NCI-H345 (cell line): ENCODE data around the gene PSKH1.
A peak's percentile ranks its signal among the peaks of the same experiment; 100 is the strongest.

Experiments
- DNase-seq: peaks from one replicate; lab custom pipeline; 2025; lab: John Stamatoyannopoulos, UW

PSKH1 gene

GRCh38 chr16:67941469-67942199 is 48.6 kb downstream of the PSKH1 start:
- no peak for DNase-seq

GRCh38 chr16:67942200-67942509 is 49.1 kb downstream of the PSKH1 start:
- no peak for DNase-seq

- no peak for DNase-seq
These were observed 49.6 kb downstream of the PSKH1 start for GRCh38 chr16:67942510-67943255.

GRCh38 chr16:67943256-67943618 is 50.2 kb downstream of the PSKH1 start:
- no peak for DNase-seq

- no peak for DNase-seq
These were observed 50.8 kb downstream of the PSKH1 start, which contains the start of gene LCAT for GRCh38 chr16:67943619-67944504. TSS of gene LCAT (minus strand) at chr16:67944120. CDS start at chr16:67944101, 19 bp downstream.

GRCh38 chr16:67944690-67945391 is 51.8 kb downstream of the PSKH1 start:
- no peak for DNase-seq

- DNase-seq, result no peak
These were observed 52.4 kb downstream of the PSKH1 start for GRCh38 chr16:67945392-67945933.

GRCh38 chr16:67946128-67946569 is 53.1 kb downstream of the PSKH1 start:
- no peak for DNase-seq

GRCh38 chr16:67946966-67947558 is 54.0 kb downstream of the PSKH1 start:
- DNase-seq, result no peak

GRCh38 chr16:67948015-67948414 is 55.0 kb downstream of the PSKH1 start:
- DNase-seq, result no peak

- DNase-seq, result no peak
These were observed 56.6 kb downstream of the PSKH1 start for GRCh38 chr16:67949645-67950044.

GRCh38 chr16:67950335-67950843 is 57.3 kb downstream of the PSKH1 start:
- DNase-seq, result no peak

- no peak for DNase-seq
These were observed 58.4 kb downstream of the PSKH1 start for GRCh38 chr16:67951485-67951884.

GRCh38 chr16:67953641-67954375 is 60.8 kb downstream of the PSKH1 start:
- no peak for DNase-seq

GRCh38 chr16:67954421-67955196 is 61.6 kb downstream of the PSKH1 start:
- no peak for DNase-seq

GRCh38 chr16:67957622-67958021 is 64.6 kb downstream of the PSKH1 start:
- DNase-seq, result no peak

GRCh38 chr16:67959536-67960329 is 66.7 kb downstream of the PSKH1 start:
- DNase-seq, result no peak

GRCh38 chr16:67961551-67961957 is 68.5 kb downstream of the PSKH1 start:
- peak; percentile 94 for DNase-seq

GRCh38 chr16:67962135-67962534 is 69.1 kb downstream of the PSKH1 start:
- no peak for DNase-seq
